Fibroblast of mammary gland (primary cell): ENCODE results near the gene DZIP1.

Experiments used
- DNase-seq: peaks from one replicate; pipeline ENCODE4 v3.0.0-alpha.2; 2010; ENCODE audit warnings: low read depth
- H3K4me3 ChIP-seq: 2 replicates; pipeline ENCODE4 v1.5.1; 2011; ENCODE audit warnings: low read depth, mild to moderate bottlenecking, low read length, moderate library complexity; ENCODE audit not compliant: control insufficient read depth
- TF ChIP-seq, protein P1 (sequence below): conservative IDR thresholded peaks from 2 replicates; pipeline ENCODE4 v1.5.1; 2011; ENCODE audit warnings: low read depth, low read length, inconsistent platforms; ENCODE audit not compliant: control insufficient read depth, insufficient read depth

Gene DZIP1

DNA sequence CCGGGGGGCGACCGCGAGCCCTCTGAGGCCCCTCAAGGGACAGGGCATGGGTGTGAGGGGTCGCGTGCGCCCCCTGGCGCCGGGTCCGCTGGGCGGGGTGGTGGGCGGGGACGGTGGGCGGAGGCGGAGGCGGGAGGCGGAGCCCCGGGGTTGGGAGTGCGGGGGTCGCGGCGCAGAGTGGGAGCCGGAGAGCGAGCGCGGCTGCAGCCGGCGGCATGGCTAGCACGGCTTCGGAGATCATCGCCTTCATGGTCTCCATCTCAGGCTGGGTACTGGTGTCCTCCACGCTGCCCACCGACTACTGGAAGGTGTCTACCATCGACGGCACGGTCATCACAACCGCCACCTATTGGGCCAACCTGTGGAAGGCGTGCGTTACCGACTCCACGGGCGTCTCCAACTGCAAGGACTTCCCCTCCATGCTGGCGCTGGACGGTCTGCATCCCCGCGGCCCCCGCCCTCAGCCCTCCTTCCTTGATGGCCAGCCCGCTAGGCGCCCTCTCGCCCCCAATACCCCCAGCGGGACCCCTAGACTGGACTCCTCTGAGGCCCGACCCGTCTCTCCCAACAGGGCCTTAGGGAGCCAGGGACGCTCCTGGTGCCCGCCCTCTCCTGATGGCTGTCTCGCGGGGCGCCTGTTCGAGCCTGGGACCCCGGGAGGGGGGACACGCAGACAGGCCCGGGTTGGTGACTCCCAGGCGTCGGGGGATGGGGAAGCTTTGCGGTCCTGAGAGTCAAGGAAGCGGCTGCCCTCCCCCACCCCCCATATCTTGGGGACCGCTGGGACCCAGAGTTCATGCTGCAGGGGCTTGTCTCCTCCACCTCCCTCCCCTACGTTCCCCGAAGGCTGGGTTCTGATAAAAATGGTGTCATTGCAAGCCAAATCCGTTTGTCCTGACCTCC, 91.7 kb downstream of the DZIP1 start, which contains the start of gene CLDN10:
TSS of gene CLDN10 (plus strand) at position 182 of the 903 bp plus-strand sequence. CDS start at position 216, 34 bp downstream.
- DNase-seq, result no peak
- H3K4me3 ChIP-seq, result no peak within 1 kb of the TSS
- TF ChIP-seq, protein P1, sequence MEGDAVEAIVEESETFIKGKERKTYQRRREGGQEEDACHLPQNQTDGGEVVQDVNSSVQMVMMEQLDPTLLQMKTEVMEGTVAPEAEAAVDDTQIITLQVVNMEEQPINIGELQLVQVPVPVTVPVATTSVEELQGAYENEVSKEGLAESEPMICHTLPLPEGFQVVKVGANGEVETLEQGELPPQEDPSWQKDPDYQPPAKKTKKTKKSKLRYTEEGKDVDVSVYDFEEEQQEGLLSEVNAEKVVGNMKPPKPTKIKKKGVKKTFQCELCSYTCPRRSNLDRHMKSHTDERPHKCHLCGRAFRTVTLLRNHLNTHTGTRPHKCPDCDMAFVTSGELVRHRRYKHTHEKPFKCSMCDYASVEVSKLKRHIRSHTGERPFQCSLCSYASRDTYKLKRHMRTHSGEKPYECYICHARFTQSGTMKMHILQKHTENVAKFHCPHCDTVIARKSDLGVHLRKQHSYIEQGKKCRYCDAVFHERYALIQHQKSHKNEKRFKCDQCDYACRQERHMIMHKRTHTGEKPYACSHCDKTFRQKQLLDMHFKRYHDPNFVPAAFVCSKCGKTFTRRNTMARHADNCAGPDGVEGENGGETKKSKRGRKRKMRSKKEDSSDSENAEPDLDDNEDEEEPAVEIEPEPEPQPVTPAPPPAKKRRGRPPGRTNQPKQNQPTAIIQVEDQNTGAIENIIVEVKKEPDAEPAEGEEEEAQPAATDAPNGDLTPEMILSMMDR, result no peak

DNA sequence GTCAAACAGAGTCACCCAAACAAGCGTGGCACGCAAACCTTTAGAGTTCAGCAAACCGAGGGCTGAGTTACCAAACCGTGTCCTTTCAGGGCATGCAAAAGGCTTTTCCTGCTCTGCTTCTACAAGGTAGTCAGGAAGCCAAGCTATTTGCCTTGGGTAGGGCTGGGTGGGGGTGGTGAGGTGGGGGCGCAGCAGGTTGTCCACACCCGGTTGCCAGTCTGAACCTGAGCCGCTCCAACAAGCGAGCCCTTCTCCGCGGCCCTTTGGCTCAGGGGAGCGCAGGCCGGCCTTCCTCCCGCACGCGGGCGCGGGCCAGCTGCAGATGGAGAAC, 92.3 kb downstream of the DZIP1 start:
- H3K4me3 ChIP-seq, result no peak overlapping the region
- DNase-seq, result no peak
- TF ChIP-seq, protein P1, result no peak

DNA sequence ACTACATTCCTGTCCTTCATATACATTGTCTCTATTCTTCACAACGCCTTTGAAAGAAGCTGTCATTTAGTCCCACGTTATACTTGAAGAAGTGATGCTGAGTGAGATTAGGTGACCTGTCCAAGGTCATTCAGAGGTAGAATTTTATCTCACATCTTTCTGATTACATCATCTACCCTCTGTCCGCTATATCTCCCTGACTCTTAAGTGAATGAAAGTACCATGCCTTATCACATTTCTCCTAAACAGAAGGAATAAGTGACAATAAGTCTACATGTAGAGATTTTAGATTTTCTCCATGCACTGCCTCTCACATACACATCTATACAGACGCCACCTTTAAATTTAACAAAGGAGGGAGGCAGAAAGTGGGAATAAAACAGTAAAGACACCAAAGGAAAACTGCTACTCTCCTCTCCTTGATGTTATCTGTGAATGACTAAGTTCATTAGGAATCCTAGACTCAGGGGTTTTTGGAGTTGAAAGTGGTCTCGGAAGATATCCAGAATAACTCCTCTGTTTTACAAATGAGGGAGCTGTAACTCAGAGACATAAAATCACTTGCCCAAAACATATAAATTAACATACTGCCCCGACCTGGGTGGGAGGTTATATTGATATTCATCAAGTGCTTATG, 96.9 kb downstream of the DZIP1 start:
- no peak for DNase-seq
- H3K4me3 ChIP-seq, result no peak overlapping the region
- TF ChIP-seq, protein P1, result no peak

DNA sequence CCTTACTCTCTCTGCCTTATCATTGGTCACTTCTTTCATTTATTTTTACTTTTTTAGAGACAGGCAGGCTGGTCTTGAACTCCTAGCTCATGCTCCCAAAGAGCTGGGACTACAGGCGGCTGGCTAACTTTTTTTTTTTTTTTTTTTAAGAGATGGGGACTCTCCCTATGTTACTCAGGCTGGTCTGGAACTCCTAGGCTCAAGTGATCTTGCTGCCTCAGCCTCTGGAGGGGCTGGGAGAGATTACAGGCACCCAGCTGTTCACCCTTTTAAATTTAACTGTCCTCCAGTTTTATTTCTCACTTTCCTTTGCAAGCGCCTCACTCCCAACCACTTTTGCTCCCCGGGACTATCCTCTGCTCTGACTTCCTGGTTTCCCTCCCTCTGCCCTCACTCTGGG, 97.6 kb downstream of the DZIP1 start:
- no peak for DNase-seq
- H3K4me3 ChIP-seq, result no peak overlapping the region
- TF ChIP-seq, protein P1, result no peak

DNA sequence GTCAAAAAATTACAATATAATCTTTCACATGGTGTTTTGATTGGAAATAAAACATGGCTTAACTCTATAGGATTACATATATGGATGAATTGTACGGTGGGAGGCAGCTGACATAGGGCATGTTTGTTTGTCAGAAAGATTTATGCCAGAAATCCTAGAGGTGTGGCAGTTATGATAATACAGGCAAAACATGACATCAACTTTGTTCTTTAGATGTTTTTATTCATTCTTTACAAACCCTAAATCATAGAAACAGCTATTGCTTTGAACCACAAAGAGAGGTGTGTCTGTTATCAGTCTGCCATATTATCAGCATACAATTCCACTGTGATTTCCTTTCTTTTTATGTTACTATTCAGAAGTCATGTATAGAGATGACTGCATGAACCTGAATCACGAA, 100.2 kb downstream of the DZIP1 start:
- DNase-seq, result no peak
- TF ChIP-seq, protein P1, result no peak
- no peak overlapping the region for H3K4me3 ChIP-seq

DNA sequence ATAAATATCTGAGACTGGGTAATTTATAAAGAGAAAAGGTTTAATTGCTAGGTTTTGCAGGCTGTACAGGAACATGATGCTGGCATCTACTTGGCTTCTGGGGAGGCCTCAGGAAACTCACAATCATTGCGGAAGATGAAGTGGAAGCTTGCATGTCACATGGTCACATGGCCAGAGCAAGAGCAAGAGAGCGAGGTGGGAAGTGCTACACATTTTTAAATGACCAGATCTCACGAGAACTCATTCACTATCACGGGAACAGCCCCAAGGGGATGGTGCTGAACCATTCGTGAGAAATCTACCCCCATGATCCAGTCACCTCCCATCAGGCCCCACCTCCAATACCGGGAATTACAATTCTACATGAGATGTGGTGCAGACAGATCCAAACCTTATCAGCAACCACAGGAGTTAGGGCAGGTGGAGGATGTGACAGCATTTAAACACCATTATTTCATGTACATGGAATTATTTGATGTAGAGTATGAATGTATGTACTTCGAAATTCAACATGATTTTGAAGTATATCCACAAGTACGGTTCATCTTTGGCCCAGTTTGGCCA, 102.5 kb downstream of the DZIP1 start:
- DNase-seq, result no peak
- no peak overlapping the region for H3K4me3 ChIP-seq
- TF ChIP-seq, protein P1, result no peak
